SH-SY5Y (cell line): ENCODE measurements around the gene SNRNP70.

ENCODE experiments used
- GATA2 ChIP-seq: IDR thresholded peaks from 2 replicates; pipeline ENCODE4 v1.6.1; 2011; ENCODE audit warnings: mild to moderate bottlenecking, low read depth, low read length
- GATA3 ChIP-seq: IDR thresholded peaks from 2 replicates; pipeline ENCODE4 v1.6.1; 2011; ENCODE audit warnings: low read depth, mild to moderate bottlenecking, low read length, moderate library complexity

DNA sequence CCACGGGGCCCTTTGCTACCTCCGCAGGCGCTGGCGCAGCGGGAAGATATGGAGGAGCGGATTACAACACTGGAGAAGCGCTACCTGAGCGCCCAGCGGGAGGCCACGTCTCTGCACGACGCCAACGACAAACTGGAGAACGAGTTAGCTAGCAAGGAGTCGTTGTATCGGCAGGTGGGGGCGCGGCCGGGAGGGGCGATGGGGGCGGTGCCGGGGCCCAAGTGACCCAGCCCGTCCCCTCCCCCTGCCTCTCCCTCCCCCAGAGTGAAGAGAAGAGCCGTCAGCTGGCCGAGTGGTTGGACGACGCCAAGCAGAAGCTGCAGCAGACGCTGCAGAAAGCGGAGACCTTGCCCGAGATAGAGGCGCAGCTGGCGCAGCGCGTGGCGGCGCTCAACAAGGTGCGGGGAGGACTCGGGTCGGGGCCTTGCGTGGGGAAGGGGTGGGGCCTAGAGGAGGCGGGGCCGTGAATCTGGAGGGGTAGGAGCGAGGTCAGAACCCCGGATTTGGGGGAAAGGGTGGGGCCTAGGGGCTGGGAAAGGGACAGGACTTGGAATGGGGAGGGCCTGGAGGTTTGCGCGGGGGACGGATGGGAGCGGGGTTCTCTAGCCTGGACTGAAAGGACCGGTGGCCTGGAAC is 47.8 kb downstream of the SNRNP70 start:
- TF ChIP-seq GATA2 (no peak), GATA3 (no peak)
